ENCODE results near the gene NCK1. TPM values are rescaled to one million over a fixed set of nuclear protein-coding genes. Genes with fewer than 3 reads are reported as not detected.

Gene NCK1
- total RNA-seq, 1 donor from 2014 or later, result 23.8 TPM

- H3K36me3 Mint-ChIP-seq (ENCODE audit: insufficient read depth), result peaks cover 3% of the 10 kb centered on the region
- H3K4me1 Mint-ChIP-seq (ENCODE audit: low read depth), result no peaks in the 10 kb centered on the region
- no peak for DNase-seq (ENCODE audit: low spot score, unreplicated experiment)
- no peak overlapping the region for H3K4me3 Mint-ChIP-seq (ENCODE audit: low read depth)
- H3K9me3 Mint-ChIP-seq (ENCODE audit: low read depth), result peaks cover 6% of the 10 kb centered on the region
- no peaks in the 10 kb centered on the region for H3K27me3 Mint-ChIP-seq
- no peak for TF ChIP-seq CTCF (IDR thresholded peaks at IDR 0.05; ENCODE audit: unreplicated experiment)
- H3K27ac Mint-ChIP-seq, result no peak overlapping the region
Observed at GRCh38 chr3:136990826-136991225, 128.8 kb downstream of the NCK1 start.

- Mint-ChIP-seq H3K9me3 (ENCODE audit: low read depth) (peaks cover 2% of the 10 kb centered on the region), H3K4me3 (ENCODE audit: low read depth) (no peak overlapping the region), H3K4me1 (ENCODE audit: low read depth) (no peaks in the 10 kb centered on the region), H3K36me3 (ENCODE audit: insufficient read depth) (peaks cover 2% of the 10 kb centered on the region), H3K27ac (no peak overlapping the region), H3K27me3 (no peaks in the 10 kb centered on the region)
- no peak for TF ChIP-seq CTCF (IDR thresholded peaks at IDR 0.05; ENCODE audit: unreplicated experiment)
- no peak for DNase-seq (ENCODE audit: low spot score, unreplicated experiment)
Observed at GRCh38 chr3:136992115-136992514, 130.1 kb downstream of the NCK1 start.

GRCh38 chr3:136994772-136995516, 132.9 kb downstream of the NCK1 start:
- Mint-ChIP-seq H3K4me1 (ENCODE audit: low read depth) (no peaks in the 10 kb centered on the region), H3K27me3 (no peaks in the 10 kb centered on the region), H3K9me3 (ENCODE audit: low read depth) (peaks cover 3% of the 10 kb centered on the region), H3K4me3 (ENCODE audit: low read depth) (no peak overlapping the region), H3K27ac (no peak overlapping the region), H3K36me3 (ENCODE audit: insufficient read depth) (no peaks in the 10 kb centered on the region)
- no peak for DNase-seq (ENCODE audit: low spot score, unreplicated experiment)
- TF ChIP-seq CTCF (IDR thresholded peaks at IDR 0.05; ENCODE audit: unreplicated experiment), result no peak

GRCh38 chr3:136995652-136996051, 133.6 kb downstream of the NCK1 start:
- peaks cover 3% of the 10 kb centered on the region for H3K4me1 Mint-ChIP-seq (ENCODE audit: low read depth)
- H3K9me3 Mint-ChIP-seq (ENCODE audit: low read depth), result peaks cover 8% of the 10 kb centered on the region
- H3K36me3 Mint-ChIP-seq (ENCODE audit: insufficient read depth), result peaks cover under 1% of the 10 kb centered on the region
- H3K27me3 Mint-ChIP-seq, result no peaks in the 10 kb centered on the region
- H3K4me3 Mint-ChIP-seq (ENCODE audit: low read depth), result no peak overlapping the region
- DNase-seq (ENCODE audit: low spot score, unreplicated experiment), result no peak
- TF ChIP-seq CTCF (IDR thresholded peaks at IDR 0.05; ENCODE audit: unreplicated experiment), result no peak
- no peak overlapping the region for H3K27ac Mint-ChIP-seq

Other genes with a start within 250 kb of the NCK1 start
- gene STAG1, start 109.8 kb upstream of the NCK1 start, total RNA-seq, result 39.7 and 46.4 TPM in 2 replicates
- gene SLC35G2, start 43.1 kb upstream of the NCK1 start, total RNA-seq, result 2.3 and 2.4 TPM in 2 replicates
- 0.62 and 1.7 TPM in 2 replicates for gene IL20RB, start 95.8 kb downstream of the NCK1 start, total RNA-seq